HL-60 (cell line): ENCODE measurements around the gene CFAP161.

Experiments
- DNase-seq, 2 experiments: peaks; one replicate each; pipeline ENCODE4 v3.0.0-alpha.2; 2010 to 2020; ENCODE audit warnings: low read depth in 1 of 2, low spot score in 1 of 2
- H3K27ac ChIP-seq: fragments of 250-450 bp; sonication (Bioruptor Pico); replicated peaks from 2 replicates; pipeline ENCODE4 v1.5.1; 2020; ENCODE audit warnings: mild to moderate bottlenecking, moderate library complexity
- H3K27me3 ChIP-seq: fragments of 250-450 bp; sonication (Bioruptor Pico); 2 replicates; pipeline ENCODE4 v1.5.1; 2021; ENCODE audit warnings: mild to moderate bottlenecking, moderate library complexity; ENCODE audit not compliant: insufficient read depth, poor library complexity, severe bottlenecking
- H3K4me3 ChIP-seq: replicated peaks from 2 replicates; pipeline ENCODE4 v1.5.1; 2011; ENCODE audit warnings: mild to moderate bottlenecking, control low read depth, low read length; ENCODE audit not compliant: insufficient read depth
- CTCF ChIP-seq: IDR thresholded peaks from one replicate; pipeline ENCODE4 v1.5.1; 2011; ENCODE audit warnings: low read length, control low read depth, inconsistent platforms; ENCODE audit not compliant: insufficient read depth
- GABPA ChIP-seq: IDR thresholded peaks from 2 replicates; pipeline ENCODE4 v1.6.1; 2012; ENCODE audit warnings: low read depth
- POLR2AphosphoS5 ChIP-seq: IDR thresholded peaks from 2 replicates; pipeline ENCODE4 v1.6.1; 2012; ENCODE audit warnings: low read depth
- REST ChIP-seq: IDR thresholded peaks from 2 replicates; pipeline ENCODE4 v1.6.1; 2012; ENCODE audit warnings: low read depth; ENCODE audit not compliant: insufficient replicate concordance
- SPI1 ChIP-seq: IDR thresholded peaks from 2 replicates; pipeline ENCODE4 v1.6.1; 2012; ENCODE audit warnings: low read depth, mild to moderate bottlenecking, borderline replicate concordance

Gene CFAP161

GRCh38 chr15:81188354-81188753 is 54.3 kb downstream of the CFAP161 start:
- no peak for DNase-seq
- H3K27me3 ChIP-seq = peaks cover 9% of the 10 kb centered on the region
- H3K4me3 ChIP-seq = no peak overlapping the region
- no peak overlapping the region for H3K27ac ChIP-seq
- TF ChIP-seq POLR2AphosphoS5 = no peak

- no peak for TF ChIP-seq SPI1
- TF ChIP-seq POLR2AphosphoS5 = no peak
- TF ChIP-seq REST = no peak
- TF ChIP-seq CTCF = no peak
- no peak for TF ChIP-seq GABPA
- no peak overlapping the region for H3K27ac ChIP-seq
- H3K4me3 ChIP-seq = no peak overlapping the region
- no peak for DNase-seq
- peaks cover 9% of the 10 kb centered on the region for H3K27me3 ChIP-seq
Measured at GRCh38 chr15:81189583-81190283, 55.7 kb downstream of the CFAP161 start.

DNA sequence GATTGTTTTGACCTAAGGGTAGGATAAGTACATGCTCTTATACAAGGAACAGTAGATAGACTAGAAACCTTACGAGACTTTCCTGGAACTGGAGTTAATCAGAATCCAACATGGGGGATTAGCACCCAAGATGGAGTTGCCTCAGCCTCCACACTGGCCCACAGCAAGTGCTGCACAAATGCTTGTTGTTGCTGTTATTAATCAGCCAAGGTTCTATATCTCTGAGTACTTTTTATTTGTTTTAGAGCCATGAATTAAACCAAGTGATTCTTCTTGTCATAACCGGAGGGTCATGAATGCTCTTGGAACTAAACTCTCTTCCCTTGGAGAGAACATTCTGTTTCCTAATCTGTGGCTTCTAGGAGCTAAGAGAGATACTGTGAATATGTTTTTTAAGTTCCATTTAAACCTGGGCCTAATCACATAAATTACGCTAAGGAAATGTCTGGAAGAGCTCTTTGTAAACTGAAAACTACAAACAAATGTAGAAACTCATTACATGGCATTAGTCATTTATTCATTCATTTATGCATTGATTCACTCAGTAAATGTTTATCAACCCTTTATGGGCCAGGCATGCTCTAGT is 56.9 kb downstream of the CFAP161 start:
- H3K27ac ChIP-seq = no peak overlapping the region
- H3K4me3 ChIP-seq = no peak overlapping the region
- H3K27me3 ChIP-seq = peaks cover 9% of the 10 kb centered on the region
- no peak for TF ChIP-seq GABPA
- TF ChIP-seq SPI1 = no peak
- TF ChIP-seq POLR2AphosphoS5 = no peak
- TF ChIP-seq CTCF = no peak
- TF ChIP-seq REST = no peak
- DNase-seq = no peak

DNA sequence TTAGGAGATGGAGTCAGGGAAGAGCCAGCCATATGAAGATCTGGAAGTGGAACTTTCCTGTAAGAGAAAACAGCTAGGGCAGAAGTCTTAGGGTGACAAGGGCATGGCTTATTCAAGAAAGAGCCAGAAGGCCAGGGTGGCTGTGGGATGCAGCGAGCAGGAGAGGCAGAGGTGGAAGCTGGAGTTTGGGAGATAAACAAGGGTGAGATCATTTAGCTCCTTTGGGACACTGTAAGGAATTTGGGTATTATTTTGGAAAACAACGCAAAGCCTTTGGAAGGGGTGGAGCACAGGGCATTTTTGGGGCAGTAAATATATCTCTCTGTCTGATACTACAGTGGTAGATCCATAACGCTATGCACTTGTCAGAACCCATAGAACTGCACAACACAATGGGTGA is 57.6 kb downstream of the CFAP161 start:
- Histone ChIP-seq H3K27me3 (peaks cover 9% of the 10 kb centered on the region), H3K4me3 (no peak overlapping the region), H3K27ac (no peak overlapping the region)
- DNase-seq = no peak
- TF ChIP-seq REST (no peak), SPI1 (no peak), CTCF (no peak), POLR2AphosphoS5 (no peak), GABPA (no peak)
